ENCODE measurements around the gene HOXA7.

HOXA7 gene

GRCh38 chr7:27128776-27129728, 27.4 kb downstream of the HOXA7 start:
- no peak for DNase-seq (ENCODE audit: low read depth, low spot score)
- no peaks in the 10 kb centered on the region for H3K36me3 ChIP-seq (ENCODE audit: insufficient read depth, insufficient read length, low read length)
- H3K27me3 ChIP-seq (ENCODE audit: insufficient read depth, insufficient read length): peaks cover 98% of the 10 kb centered on the region
- no peak for TF ChIP-seq ZNF274 (IDR thresholded peaks at IDR 0.05; ENCODE audit: low read depth, low read length)
- TF ChIP-seq YY1 (IDR thresholded peaks at IDR 0.05; ENCODE audit: insufficient read depth, insufficient read length): no peak
- TF ChIP-seq SUZ12 (IDR thresholded peaks at IDR 0.05; ENCODE audit: extremely low read depth, insufficient read depth, insufficient read length): no peak
- no peaks in the 10 kb centered on the region for H3K4me1 ChIP-seq (ENCODE audit: insufficient read depth, insufficient read length)
- no peaks in the 10 kb centered on the region; the same call in 1 of the 2 replicates for H3K9me3 ChIP-seq (ENCODE audit: insufficient read depth, low read length)
- no peak overlapping the region for H3K9ac ChIP-seq (ENCODE audit: insufficient read length, low read depth)
- no peak overlapping the region for H3K4me3 ChIP-seq (ENCODE audit: insufficient read length, low read depth)

GRCh38 chr7:27128034-27128433, 28.4 kb downstream of the HOXA7 start:
- no peaks in the 10 kb centered on the region for H3K36me3 ChIP-seq (ENCODE audit: insufficient read depth, insufficient read length, low read length)
- H3K9me3 ChIP-seq (ENCODE audit: insufficient read depth, low read length): no peaks in the 10 kb centered on the region; the same call in 1 of the 2 replicates
- H3K9ac ChIP-seq (ENCODE audit: insufficient read length, low read depth): no peak overlapping the region
- H3K27me3 ChIP-seq (ENCODE audit: insufficient read depth, insufficient read length): peaks cover 98% of the 10 kb centered on the region
- no peaks in the 10 kb centered on the region for H3K4me1 ChIP-seq (ENCODE audit: insufficient read depth, insufficient read length)
- no peak overlapping the region for H3K4me3 ChIP-seq (ENCODE audit: insufficient read length, low read depth)
- TF ChIP-seq ZNF274 (IDR thresholded peaks at IDR 0.05; ENCODE audit: low read depth, low read length) (no peak), YY1 (IDR thresholded peaks at IDR 0.05; ENCODE audit: insufficient read depth, insufficient read length) (no peak), SUZ12 (IDR thresholded peaks at IDR 0.05; ENCODE audit: extremely low read depth, insufficient read depth, insufficient read length) (peak; percentile 42)
- DNase-seq (ENCODE audit: low read depth, low spot score): no peak

GRCh38 chr7:27126596-27127327, 29.7 kb downstream of the HOXA7 start:
- Histone ChIP-seq H3K4me3 (ENCODE audit: insufficient read length, low read depth) (no peak overlapping the region), H3K9me3 (ENCODE audit: insufficient read depth, low read length) (no peaks in the 10 kb centered on the region; the same call in 1 of the 2 replicates), H3K36me3 (ENCODE audit: insufficient read depth, insufficient read length, low read length) (no peaks in the 10 kb centered on the region), H3K9ac (ENCODE audit: insufficient read length, low read depth) (no peak overlapping the region), H3K27me3 (ENCODE audit: insufficient read depth, insufficient read length) (peaks cover 98% of the 10 kb centered on the region), H3K4me1 (ENCODE audit: insufficient read depth, insufficient read length) (no peaks in the 10 kb centered on the region)
- no peak for DNase-seq (ENCODE audit: low read depth, low spot score)
- TF ChIP-seq ZNF274 (IDR thresholded peaks at IDR 0.05; ENCODE audit: low read depth, low read length) (no peak), YY1 (IDR thresholded peaks at IDR 0.05; ENCODE audit: insufficient read depth, insufficient read length) (no peak), SUZ12 (IDR thresholded peaks at IDR 0.05; ENCODE audit: extremely low read depth, insufficient read depth, insufficient read length) (no peak)

DNA sequence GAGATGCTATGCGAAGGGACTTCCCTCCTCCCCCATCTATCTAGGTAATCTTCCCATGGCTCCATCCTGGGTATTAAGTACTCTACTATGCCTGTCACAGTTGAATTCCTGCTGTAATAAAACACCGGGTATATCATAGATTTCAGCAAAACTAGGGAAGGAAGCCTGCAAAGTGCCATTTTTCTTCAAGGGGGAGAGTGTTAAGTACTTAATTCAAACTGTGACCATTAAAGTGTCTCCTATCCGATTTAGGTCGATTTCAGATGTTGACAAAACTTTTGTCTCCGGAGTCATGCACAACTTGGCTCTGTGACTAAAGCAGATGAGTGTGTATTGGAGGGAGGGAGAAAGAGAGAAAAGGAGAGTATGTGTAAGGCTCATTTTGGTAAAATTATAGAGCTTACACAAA, 30.5 kb downstream of the HOXA7 start:
- TF ChIP-seq SUZ12 (IDR thresholded peaks at IDR 0.05; ENCODE audit: extremely low read depth, insufficient read depth, insufficient read length): peak; percentile 6
- TF ChIP-seq YY1 (IDR thresholded peaks at IDR 0.05; ENCODE audit: insufficient read depth, insufficient read length): no peak
- Histone ChIP-seq H3K4me1 (ENCODE audit: insufficient read depth, insufficient read length) (no peaks in the 10 kb centered on the region), H3K36me3 (ENCODE audit: insufficient read depth, insufficient read length, low read length) (no peaks in the 10 kb centered on the region), H3K27me3 (ENCODE audit: insufficient read depth, insufficient read length) (peaks cover 98% of the 10 kb centered on the region), H3K9me3 (ENCODE audit: insufficient read depth, low read length) (no peaks in the 10 kb centered on the region), H3K4me3 (ENCODE audit: insufficient read length, low read depth) (no peak overlapping the region), H3K9ac (ENCODE audit: insufficient read length, low read depth) (no peak overlapping the region)
- DNase-seq (ENCODE audit: low read depth, low spot score): no peak

GRCh38 chr7:27124902-27125689, 31.4 kb downstream of the HOXA7 start:
- Histone ChIP-seq H3K27me3 (ENCODE audit: insufficient read depth, insufficient read length) (peaks cover 100% of the 10 kb centered on the region), H3K9ac (ENCODE audit: insufficient read length, low read depth) (no peak overlapping the region)

GRCh38 chr7:27124096-27124901, 32.2 kb downstream of the HOXA7 start:
- DNase-seq (ENCODE audit: low read depth, low spot score): no peak
- TF ChIP-seq SUZ12 (IDR thresholded peaks at IDR 0.05; ENCODE audit: extremely low read depth, insufficient read depth, insufficient read length) (peak; percentile 82), YY1 (IDR thresholded peaks at IDR 0.05; ENCODE audit: insufficient read depth, insufficient read length) (no peak)
- Histone ChIP-seq H3K27me3 (ENCODE audit: insufficient read depth, insufficient read length) (peaks cover 100% of the 10 kb centered on the region), H3K9ac (ENCODE audit: insufficient read length, low read depth) (no peak overlapping the region), H3K4me1 (ENCODE audit: insufficient read depth, insufficient read length) (no peaks in the 10 kb centered on the region), H3K9me3 (ENCODE audit: insufficient read depth, low read length) (no peaks in the 10 kb centered on the region), H3K36me3 (ENCODE audit: insufficient read depth, insufficient read length, low read length) (no peaks in the 10 kb centered on the region), H3K4me3 (ENCODE audit: insufficient read length, low read depth) (no peak overlapping the region)

More at GRCh38 chr7:27124902-27125689, 31.4 kb downstream of the HOXA7 start:
- H3K4me3 ChIP-seq (ENCODE audit: insufficient read length, low read depth): no peak overlapping the region
- H3K9me3 ChIP-seq (ENCODE audit: insufficient read depth, low read length): no peaks in the 10 kb centered on the region
- H3K4me1 ChIP-seq (ENCODE audit: insufficient read depth, insufficient read length): no peaks in the 10 kb centered on the region
- DNase-seq (ENCODE audit: low read depth, low spot score): no peak
- no peak for TF ChIP-seq ZNF274 (IDR thresholded peaks at IDR 0.05; ENCODE audit: low read depth, low read length)
- no peak for TF ChIP-seq SUZ12 (IDR thresholded peaks at IDR 0.05; ENCODE audit: extremely low read depth, insufficient read depth, insufficient read length)
- no peak for TF ChIP-seq YY1 (IDR thresholded peaks at IDR 0.05; ENCODE audit: insufficient read depth, insufficient read length)
- no peaks in the 10 kb centered on the region for H3K36me3 ChIP-seq (ENCODE audit: insufficient read depth, insufficient read length, low read length)

Data from NT2/D1 (cell line).